Measurements from ENCODE around the gene CYP4F2. TPM values are rescaled to one million over a fixed set of nuclear protein-coding genes. Genes with fewer than 3 reads are reported as not detected.

The CYP4F2 gene, protein sequence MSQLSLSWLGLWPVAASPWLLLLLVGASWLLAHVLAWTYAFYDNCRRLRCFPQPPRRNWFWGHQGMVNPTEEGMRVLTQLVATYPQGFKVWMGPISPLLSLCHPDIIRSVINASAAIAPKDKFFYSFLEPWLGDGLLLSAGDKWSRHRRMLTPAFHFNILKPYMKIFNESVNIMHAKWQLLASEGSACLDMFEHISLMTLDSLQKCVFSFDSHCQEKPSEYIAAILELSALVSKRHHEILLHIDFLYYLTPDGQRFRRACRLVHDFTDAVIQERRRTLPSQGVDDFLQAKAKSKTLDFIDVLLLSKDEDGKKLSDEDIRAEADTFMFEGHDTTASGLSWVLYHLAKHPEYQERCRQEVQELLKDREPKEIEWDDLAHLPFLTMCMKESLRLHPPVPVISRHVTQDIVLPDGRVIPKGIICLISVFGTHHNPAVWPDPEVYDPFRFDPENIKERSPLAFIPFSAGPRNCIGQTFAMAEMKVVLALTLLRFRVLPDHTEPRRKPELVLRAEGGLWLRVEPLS
- 0.04 to 0.24 TPM (median 0.08 TPM) in 4 of 5 replicates, not detected in the other for total RNA-seq (2022; extraction: Qiagen RNA extraction)

GRCh38 chr19:15897738-15898276 is at the start of gene CYP4F2:
CYP4F2 (minus strand) TSS chr19:15898074; CDS start chr19:15897611, 463 bp downstream.

DNA sequence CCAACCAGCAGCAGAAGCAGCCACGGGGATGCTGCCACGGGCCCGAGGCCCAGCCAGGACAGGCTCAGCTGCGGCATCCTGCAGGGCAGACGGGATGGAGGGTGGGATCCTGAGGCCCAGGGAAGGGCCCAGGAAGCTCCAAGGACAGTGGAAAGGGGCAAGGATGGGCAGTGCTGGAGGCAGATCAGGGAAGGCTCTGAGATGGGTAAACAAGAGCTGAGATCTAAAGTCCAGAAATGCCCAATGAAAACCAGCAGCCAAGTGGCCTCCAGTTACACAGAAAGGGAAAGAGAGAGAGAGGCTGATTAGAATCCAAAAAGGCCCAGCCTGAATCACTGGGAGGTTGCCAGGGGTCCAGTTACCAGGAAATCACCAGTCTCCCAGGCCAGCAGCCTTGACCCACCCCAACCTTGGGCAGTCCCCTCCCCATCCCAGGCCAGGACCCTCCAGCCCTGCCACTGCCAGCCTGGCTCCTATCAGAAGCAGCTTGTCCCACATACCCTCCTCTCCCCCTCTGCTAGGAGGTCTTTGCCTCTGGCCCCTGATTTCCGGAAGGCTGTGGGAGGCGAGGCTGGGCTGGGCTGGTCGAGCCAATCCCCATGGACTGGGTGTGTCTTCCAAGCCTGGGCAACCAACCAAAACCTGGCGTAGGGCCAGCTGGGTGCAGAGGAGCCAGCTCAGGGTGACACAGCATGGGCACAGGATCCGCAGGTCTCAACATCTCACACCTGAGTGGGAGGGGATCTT is 36.6 kb upstream of the CYP4F2 start, which contains the start of gene CYP4F11:
Gene CYP4F11, minus strand, starts transcription at position 198 of the 747 bp plus-strand sequence. Its CDS starts 121 bp downstream, at position 77.

Other genes with a start within 250 kb of the CYP4F2 start
- gene CYP4F12, start 225.0 kb downstream of the CYP4F2 start, total RNA-seq (2022; extraction: Qiagen RNA extraction): 1.6 to 2.8 TPM (median 2.1 TPM) in 5 replicates
- gene OR10H2, start 170.1 kb downstream of the CYP4F2 start, total RNA-seq (2022; extraction: Qiagen RNA extraction): not detected in 5 replicates
- gene OR10H3, start 160.1 kb downstream of the CYP4F2 start, total RNA-seq (2022; extraction: Qiagen RNA extraction): not detected in 5 replicates
- gene OR10H5, start 110.4 kb downstream of the CYP4F2 start, total RNA-seq (2022; extraction: Qiagen RNA extraction): not detected in 5 replicates
- not detected in 5 replicates for gene OR10H1, start 82.4 kb downstream of the CYP4F2 start, total RNA-seq (2022; extraction: Qiagen RNA extraction)
- 4.4 to 6.4 TPM (median 5.2 TPM) in 5 replicates for gene CYP4F11, start 36.5 kb upstream of the CYP4F2 start, total RNA-seq (2022; extraction: Qiagen RNA extraction)
- gene OR10H4, start 50.9 kb upstream of the CYP4F2 start, total RNA-seq (2022; extraction: Qiagen RNA extraction): not detected in 5 replicates
- 439 to 540 TPM (median 514 TPM) in 5 replicates for gene TPM4, start 178.4 kb upstream of the CYP4F2 start, total RNA-seq (2022; extraction: Qiagen RNA extraction)
- 53.3 to 92.2 TPM (median 58.8 TPM) in 5 replicates for gene RAB8A, start 213.8 kb upstream of the CYP4F2 start, total RNA-seq (2022; extraction: Qiagen RNA extraction)
- gene HSH2D, start 245.6 kb upstream of the CYP4F2 start, total RNA-seq (2022; extraction: Qiagen RNA extraction): 0.10 TPM in 1 of 5 replicates, not detected in the others